Measurements from ENCODE around the gene PLET1.

- TF ChIP-seq CTCF (optimal IDR thresholded peaks at IDR 0.05 in 1 of 3, IDR thresholded peaks at IDR 0.05 in 1 of 3, conservative IDR thresholded peaks at IDR 0.05 in 1 of 3; ENCODE audit: extremely low read depth in 1 of 3, insufficient read depth in 2 of 3, low read length in 3 of 3) (no peak), EZH2 (IDR thresholded peaks at IDR 0.05; ENCODE audit: low read length) (no peak)
These were observed 22.6 kb downstream of the PLET1 start for GRCh38 chr11:112238041-112238440.

All from keratinocyte (primary cell).